Lower lobe of right lung (tissue), 2 donors: ENCODE data around the gene PGBD5. TPM values are rescaled to one million over a fixed set of nuclear protein-coding genes. Genes with fewer than 3 reads are reported as not detected.
"Not testable (repeated sequence)": the region's sequence is repeated elsewhere in the genome, so short reads cannot be mapped to it uniquely, and the experiment has no call there.

ENCODE experiments used
- ATAC-seq, 2 donors: fragments of 200-7000 bp; cut with Tn5 transposase; one replicate each; pipeline ENCODE4 v1.9.1; 2020 to 2022; ENCODE audit warnings: mild to moderate bottlenecking in 2 of 2, moderate library complexity in 2 of 2
- DNase-seq: peaks from one replicate; pipeline ENCODE4 v3.0.0-alpha.2; 2020
- H3K27ac ChIP-seq: fragments of 200-600 bp; one replicate; pipeline ENCODE4 v1.8.0; 2022
- H3K27me3 ChIP-seq: fragments of 200-600 bp; one replicate; pipeline ENCODE4 v1.8.0; 2022; ENCODE audit warnings: low read depth
- H3K36me3 ChIP-seq: fragments of 200-600 bp; one replicate; pipeline ENCODE4 v1.8.0; 2022; ENCODE audit warnings: mild to moderate bottlenecking
- H3K4me1 ChIP-seq: fragments of 200-600 bp; one replicate; pipeline ENCODE4 v1.8.0; 2022
- H3K4me3 ChIP-seq: fragments of 200-600 bp; one replicate; pipeline ENCODE4 v1.8.0; 2022; ENCODE audit warnings: mild to moderate bottlenecking
- H3K9me3 ChIP-seq: fragments of 200-600 bp; one replicate; pipeline ENCODE4 v1.8.0; 2022
- CTCF ChIP-seq: fragments of 200-600 bp; IDR thresholded peaks from one replicate; pipeline ENCODE4 v1.8.0; 2022; ENCODE audit warnings: antibody characterized with exemption, mild to moderate bottlenecking
- intact Hi-C: fragments of 100-400 bp; cut with DNase I; formaldehyde crosslinking; loops from one replicate; pipeline ENCODE4 v1.11.0; 2022
- total RNA-seq: library from RNA; stranded (reverse); fragmentation: NEBNext Ultra II Directional; extraction: Animal tissue kit (Norgen Biotek cat#: 25700); gene quantifications from one replicate; pipeline ENCODE4 v1.2.1, GENCODE V29; 2021
- donor health status: DM: no; HTN: yes; CAD: no; lungs with severe emphysema.

The PGBD5 gene
- total RNA-seq, 1 donor from 2014 or later: 2.3 TPM

GRCh38 chr1:230407351-230407750 lies 18.8 kb downstream of the PGBD5 start:
- Histone ChIP-seq H3K4me1 (no peaks in the 10 kb centered on the region), H3K9me3 (no peaks in the 10 kb centered on the region), H3K4me3 (no peak overlapping the region), H3K27me3 (no peaks in the 10 kb centered on the region), H3K27ac (no peak overlapping the region), H3K36me3 (no peaks in the 10 kb centered on the region)
- DNase-seq: no peak
- ATAC-seq: no peak
- TF ChIP-seq CTCF: no peak
- intact Hi-C loops: no loop called here

- H3K27me3 ChIP-seq, intact Hi-C loops, DNase-seq, H3K36me3 ChIP-seq, ATAC-seq, H3K9me3 ChIP-seq, H3K27ac ChIP-seq, H3K4me3 ChIP-seq, H3K4me1 ChIP-seq: not testable (repeated sequence)
Measured at GRCh38 chr1:230406727-230407126, 19.4 kb downstream of the PGBD5 start.

- no peak for TF ChIP-seq CTCF
Measured at GRCh38 chr1:230403442-230403841, 22.7 kb downstream of the PGBD5 start.

GRCh38 chr1:230401763-230402294 lies 24.3 kb downstream of the PGBD5 start:
- ATAC-seq: peak; percentile 57 to 64
- no peaks in the 10 kb centered on the region for H3K4me1 ChIP-seq
- H3K27me3 ChIP-seq: no peaks in the 10 kb centered on the region
- H3K9me3 ChIP-seq: no peaks in the 10 kb centered on the region
- intact Hi-C loops: no loop called here
- no peaks in the 10 kb centered on the region for H3K36me3 ChIP-seq
- no peak for TF ChIP-seq CTCF
- no peak overlapping the region for H3K4me3 ChIP-seq
- no peak for DNase-seq
- H3K27ac ChIP-seq: no peak overlapping the region

More at GRCh38 chr1:230403442-230403841, 22.7 kb downstream of the PGBD5 start:
- Histone ChIP-seq H3K27me3 (no peaks in the 10 kb centered on the region), H3K4me1 (no peaks in the 10 kb centered on the region), H3K9me3 (no peaks in the 10 kb centered on the region), H3K27ac (no peak overlapping the region), H3K4me3 (no peak overlapping the region), H3K36me3 (no peaks in the 10 kb centered on the region)
- DNase-seq (no peak), ATAC-seq (no peak)
- intact Hi-C loops: no loop called here

GRCh38 chr1:230401101-230401500 lies 25.0 kb downstream of the PGBD5 start:
- Histone ChIP-seq H3K4me3 (no peak overlapping the region), H3K36me3 (no peaks in the 10 kb centered on the region), H3K27ac (no peak overlapping the region), H3K27me3 (no peaks in the 10 kb centered on the region), H3K4me1 (no peaks in the 10 kb centered on the region), H3K9me3 (no peaks in the 10 kb centered on the region)
- no peak for TF ChIP-seq CTCF
- ATAC-seq: no peak
- intact Hi-C loops: no loop called here
- DNase-seq: no peak

GRCh38 chr1:230400007-230400344 lies 26.2 kb downstream of the PGBD5 start:
- Histone ChIP-seq H3K4me1 (no peaks in the 10 kb centered on the region), H3K36me3 (no peaks in the 10 kb centered on the region), H3K27me3 (no peaks in the 10 kb centered on the region), H3K9me3 (no peaks in the 10 kb centered on the region), H3K4me3 (no peak overlapping the region), H3K27ac (no peak overlapping the region)
- TF ChIP-seq CTCF: no peak
- intact Hi-C loops: no loop called here
- DNase-seq: no peak
- no peak for ATAC-seq
